ENCODE results near the gene OR10T2. TPM values are rescaled to one million over a fixed set of nuclear protein-coding genes. Genes with fewer than 3 reads are reported as not detected.

The OR10T2 gene
- total and polyA plus RNA-seq, 2 of the 4 experiments (the other 2 are of a cell fraction): not detected

DNA sequence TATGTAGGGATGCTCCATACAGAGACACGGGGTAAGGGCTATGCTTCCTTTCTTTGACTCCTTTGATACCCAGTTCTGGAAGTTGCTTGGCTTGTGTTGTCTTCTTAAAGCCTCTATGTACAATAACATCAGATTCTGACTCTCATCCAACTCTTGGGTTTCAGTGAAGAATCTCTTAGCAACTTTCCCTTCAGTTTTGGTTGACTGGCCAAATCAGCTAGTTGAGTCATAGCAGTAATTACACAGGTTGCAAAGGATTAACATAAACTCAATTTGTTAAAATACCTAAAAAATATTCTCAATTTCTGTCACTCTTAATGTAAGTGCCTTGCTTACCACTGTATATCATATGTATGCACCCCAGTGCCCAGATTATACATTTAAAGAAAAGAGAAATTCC is 36.3 kb downstream of the OR10T2 start:
- DNase-seq (no peak), ATAC-seq (ENCODE audit: low read depth) (no peak)
- H2AK5ac ChIP-seq (ENCODE audit: low read depth, low read length): no peak overlapping the region
- H3K36me3 ChIP-seq (ENCODE audit: control insufficient read depth, insufficient read depth, low read length): no peaks in the 10 kb centered on the region
- no peak overlapping the region for H3K23ac ChIP-seq (ENCODE audit: low read depth, low read length)
- no CpG with 5 or more reads among the region's 1 CpG for WGBS, 2 experiments (ENCODE audit: extremely low coverage in 2 of 2, insufficient read length in 1 of 2)
- H4K5ac ChIP-seq (ENCODE audit: low read depth, low read length): no peak overlapping the region
- no peak overlapping the region for H4K8ac ChIP-seq (ENCODE audit: low read depth in 2 of 2, low read length in 2 of 2)
- H2BK15ac ChIP-seq (ENCODE audit: low read depth, low read length): no peak overlapping the region
- dilution Hi-C loops (cut with HindIII; ENCODE audit: low sequenced_read_pairs, unreplicated experiment) (no loop called here), intact Hi-C loops (cut with micrococcal nuclease) (no loop called here), in situ Hi-C loops (cut with MboI; ENCODE audit: low sequenced_read_pairs) (no loop called here)
- no peak overlapping the region for H3K9ac ChIP-seq (ENCODE audit: low read depth, low read length)
- BruUV-seq (replicated peaks): no TSS peak
- no peak overlapping the region for H2AFZ ChIP-seq (replicated peaks; ENCODE audit: low read length, poor library complexity)
- H3K4ac ChIP-seq (ENCODE audit: low read depth, low read length): no peak overlapping the region
- H3K4me2 ChIP-seq (ENCODE audit: low read depth, low read length): no peak overlapping the region
- no peaks in the 10 kb centered on the region for H3K9me1 ChIP-seq (ENCODE audit: insufficient read depth, low read length)
- no peak overlapping the region for H2AK9ac ChIP-seq (replicated peaks; ENCODE audit: low read depth, low read length, poor library complexity)
- H3K4me1 ChIP-seq (ENCODE audit: control insufficient read depth, insufficient read depth, low read length): no peaks in the 10 kb centered on the region
- H3K27ac ChIP-seq (ENCODE audit: insufficient read depth, low read length): no peak overlapping the region
- no peak overlapping the region for H2BK20ac ChIP-seq (ENCODE audit: low read depth, low read length)
- no peaks in the 10 kb centered on the region; the same call in 1 of the 2 replicates for H3K9me3 ChIP-seq (ENCODE audit: control insufficient read depth, insufficient read depth, low read length)
- H3K18ac ChIP-seq (ENCODE audit: low read depth, low read length): no peak overlapping the region
- no peak overlapping the region for H4K91ac ChIP-seq (ENCODE audit: insufficient read depth, low read depth, low read length)
- H3K4me3 ChIP-seq (ENCODE audit: insufficient read depth, low read depth, low read length): no peak overlapping the region
- H3K56ac ChIP-seq (ENCODE audit: extremely low read depth, insufficient read depth, low read length): no peak overlapping the region
- no peak for TF ChIP-seq MAZ (IDR thresholded peaks at IDR 0.05; ENCODE audit: borderline replicate concordance, low read depth, low read length)
- no peak for TF ChIP-seq RCOR1 (IDR thresholded peaks at IDR 0.05; ENCODE audit: insufficient replicate concordance, low read length)
- TF ChIP-seq MAFK (IDR thresholded peaks at IDR 0.05; ENCODE audit: low read depth, low read length): no peak
- TF ChIP-seq, protein P1, sequence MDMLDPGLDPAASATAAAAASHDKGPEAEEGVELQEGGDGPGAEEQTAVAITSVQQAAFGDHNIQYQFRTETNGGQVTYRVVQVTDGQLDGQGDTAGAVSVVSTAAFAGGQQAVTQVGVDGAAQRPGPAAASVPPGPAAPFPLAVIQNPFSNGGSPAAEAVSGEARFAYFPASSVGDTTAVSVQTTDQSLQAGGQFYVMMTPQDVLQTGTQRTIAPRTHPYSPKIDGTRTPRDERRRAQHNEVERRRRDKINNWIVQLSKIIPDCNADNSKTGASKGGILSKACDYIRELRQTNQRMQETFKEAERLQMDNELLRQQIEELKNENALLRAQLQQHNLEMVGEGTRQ (IDR thresholded peaks at IDR 0.05; ENCODE audit: low read depth, low read length): no peak
- no peak for TF ChIP-seq CHD1 (IDR thresholded peaks at IDR 0.05; ENCODE audit: low read depth, low read length)
- TF ChIP-seq RFX5 (IDR thresholded peaks at IDR 0.05; ENCODE audit: low read depth, low read length): no peak
- TF ChIP-seq ELK1 (IDR thresholded peaks at IDR 0.05; ENCODE audit: borderline replicate concordance, low read depth, low read length): no peak
- TF ChIP-seq FOS (IDR thresholded peaks at IDR 0.05; ENCODE audit: low read depth, low read length): no peak
- no peak for TF ChIP-seq NFE2L2 (IDR thresholded peaks at IDR 0.05; ENCODE audit: low read depth, low read length)
- no peak for TF ChIP-seq RAD21 (IDR thresholded peaks at IDR 0.05; ENCODE audit: low read length)
- no peak for TF ChIP-seq SMC3 (IDR thresholded peaks at IDR 0.05; ENCODE audit: low read depth, low read length)
- no peak for TF ChIP-seq MXI1 (IDR thresholded peaks at IDR 0.05; ENCODE audit: borderline replicate concordance, low read depth, low read length)
- no peak for TF ChIP-seq POLR2A (IDR thresholded peaks at IDR 0.05; ENCODE audit: low read depth, low read length)
- TF ChIP-seq BHLHE40 (IDR thresholded peaks at IDR 0.05; ENCODE audit: low read depth, low read length): no peak
- no peak overlapping the region for H2BK120ac ChIP-seq (ENCODE audit: low read depth, low read length)
- no peaks in the 10 kb centered on the region for H3K27me3 ChIP-seq (ENCODE audit: control insufficient read depth, insufficient read depth, low read length)
- no peaks in the 10 kb centered on the region for H4K20me1 ChIP-seq (ENCODE audit: insufficient read depth, low read length)
- H2BK5ac ChIP-seq (ENCODE audit: low read depth, low read length, poor library complexity, severe bottlenecking): no peak overlapping the region
- POLR2A ChIA-PET (ENCODE audit: unreplicated experiment): no interaction called here
- no peaks in the 10 kb centered on the region for H3K79me1 ChIP-seq (ENCODE audit: low read depth in 1 of 2, low read length in 2 of 2)
- CTCF ChIA-PET: no interaction called here
- no peak overlapping the region for H3K14ac ChIP-seq (replicated peaks; ENCODE audit: low read depth, low read length)

Measured in IMR-90 (cell line).